ENCODE measurements around the gene ITPK1.

DNA sequence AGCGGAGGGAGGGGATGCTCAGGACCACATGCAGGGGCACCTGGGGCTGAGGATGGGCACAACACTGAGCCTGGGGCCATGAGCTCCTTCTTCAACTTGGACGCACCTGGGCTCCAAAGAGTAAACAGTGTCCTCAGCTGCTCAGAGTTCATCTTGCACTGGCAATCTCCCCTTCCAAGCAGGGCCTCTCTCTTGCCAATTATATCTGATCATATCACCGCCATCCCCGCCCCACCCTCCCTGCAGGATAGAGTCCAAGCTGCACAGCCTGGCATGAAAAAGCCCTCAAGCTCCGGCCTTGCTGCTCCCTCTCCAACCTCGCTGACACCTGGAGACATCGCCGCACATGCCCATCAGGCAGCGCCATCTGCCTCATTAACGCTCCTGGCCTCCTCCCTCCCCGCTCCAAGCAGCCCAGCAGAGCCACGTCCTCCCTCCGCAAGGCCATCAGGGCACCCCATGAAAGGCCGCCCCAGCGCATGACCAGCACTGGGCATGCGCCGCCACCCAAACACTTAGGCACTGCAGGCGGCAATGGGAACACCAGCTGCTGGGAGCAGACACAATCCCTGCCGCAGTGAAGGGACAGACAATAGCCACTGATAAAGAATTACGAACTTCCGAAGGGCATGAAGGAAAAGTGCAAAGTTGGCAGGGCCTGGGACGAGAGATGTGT, 103.9 kb downstream of the ITPK1 start:
- no peak for TF ChIP-seq CTCF (IDR thresholded peaks at IDR 0.05)
- no peak for TF ChIP-seq SIN3A (IDR thresholded peaks at IDR 0.05; ENCODE audit: borderline replicate concordance, insufficient read depth, low read depth, low read length)
- TF ChIP-seq POLR2AphosphoS5 (IDR thresholded peaks at IDR 0.05; ENCODE audit: low read depth, low read length): no peak
- TF ChIP-seq, protein P1, sequence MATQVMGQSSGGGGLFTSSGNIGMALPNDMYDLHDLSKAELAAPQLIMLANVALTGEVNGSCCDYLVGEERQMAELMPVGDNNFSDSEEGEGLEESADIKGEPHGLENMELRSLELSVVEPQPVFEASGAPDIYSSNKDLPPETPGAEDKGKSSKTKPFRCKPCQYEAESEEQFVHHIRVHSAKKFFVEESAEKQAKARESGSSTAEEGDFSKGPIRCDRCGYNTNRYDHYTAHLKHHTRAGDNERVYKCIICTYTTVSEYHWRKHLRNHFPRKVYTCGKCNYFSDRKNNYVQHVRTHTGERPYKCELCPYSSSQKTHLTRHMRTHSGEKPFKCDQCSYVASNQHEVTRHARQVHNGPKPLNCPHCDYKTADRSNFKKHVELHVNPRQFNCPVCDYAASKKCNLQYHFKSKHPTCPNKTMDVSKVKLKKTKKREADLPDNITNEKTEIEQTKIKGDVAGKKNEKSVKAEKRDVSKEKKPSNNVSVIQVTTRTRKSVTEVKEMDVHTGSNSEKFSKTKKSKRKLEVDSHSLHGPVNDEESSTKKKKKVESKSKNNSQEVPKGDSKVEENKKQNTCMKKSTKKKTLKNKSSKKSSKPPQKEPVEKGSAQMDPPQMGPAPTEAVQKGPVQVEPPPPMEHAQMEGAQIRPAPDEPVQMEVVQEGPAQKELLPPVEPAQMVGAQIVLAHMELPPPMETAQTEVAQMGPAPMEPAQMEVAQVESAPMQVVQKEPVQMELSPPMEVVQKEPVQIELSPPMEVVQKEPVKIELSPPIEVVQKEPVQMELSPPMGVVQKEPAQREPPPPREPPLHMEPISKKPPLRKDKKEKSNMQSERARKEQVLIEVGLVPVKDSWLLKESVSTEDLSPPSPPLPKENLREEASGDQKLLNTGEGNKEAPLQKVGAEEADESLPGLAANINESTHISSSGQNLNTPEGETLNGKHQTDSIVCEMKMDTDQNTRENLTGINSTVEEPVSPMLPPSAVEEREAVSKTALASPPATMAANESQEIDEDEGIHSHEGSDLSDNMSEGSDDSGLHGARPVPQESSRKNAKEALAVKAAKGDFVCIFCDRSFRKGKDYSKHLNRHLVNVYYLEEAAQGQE (IDR thresholded peaks at IDR 0.05; ENCODE audit: insufficient read depth in 1 of 2, low read depth in 2 of 2, low read length in 1 of 2): no peak
- TF ChIP-seq TCF7L2 (IDR thresholded peaks at IDR 0.05; ENCODE audit: low read depth, low read length): no peak

Measured in Panc1 (cell line).